Stimulated activated naive CD8-positive, alpha-beta T cell treated with anti-CD3 and anti-CD28 coated beads, Interleukin-15, amount 100 ng/mL, for 72 hours (primary cell): Measurements from ENCODE around the gene KCNMA1.

Experiments
- ATAC-seq: fragments of 150-1000 bp; cut with Tn5 transposase; 2 replicates; pipeline ENCODE4 v1.10.0; 2021; ENCODE audit warnings: mild to moderate bottlenecking, moderate library complexity
- DNase-seq, 2 donors: peaks; one replicate each; pipeline ENCODE4 v3.0.0; 2021 to 2022
- H3K27ac Mint-ChIP-seq, 2 donors: one replicate each; pipeline ENCODE4 v1.8.0; 2022; ENCODE audit warnings: mild to moderate bottlenecking in 2 of 2, mixed read lengths in 2 of 2, moderate library complexity in 2 of 2
- H3K27me3 Mint-ChIP-seq: one replicate; pipeline ENCODE4 v1.8.0; 2022; ENCODE audit warnings: mixed read lengths
- H3K4me1 Mint-ChIP-seq: one replicate; pipeline ENCODE4 v1.8.0; 2022; ENCODE audit warnings: mild to moderate bottlenecking, mixed read lengths
- H3K4me3 Mint-ChIP-seq, 2 donors: one replicate each; pipeline ENCODE4 v1.8.0; 2022; ENCODE audit warnings: mild to moderate bottlenecking in 2 of 2, mixed read lengths in 2 of 2, moderate library complexity in 1 of 2
- H3K9me3 Mint-ChIP-seq, 2 donors: one replicate each; pipeline ENCODE4 v1.8.0; 2022; ENCODE audit warnings: mixed read lengths in 2 of 2

Gene KCNMA1

GRCh38 chr10:77458986-77459590 lies 178.5 kb downstream of the KCNMA1 start:
- ATAC-seq (no peak), DNase-seq (no peak)
- no peak overlapping the region for H3K4me3 Mint-ChIP-seq
- H3K4me1 Mint-ChIP-seq = no peaks in the 10 kb centered on the region
- H3K9me3 Mint-ChIP-seq = no peaks in the 10 kb centered on the region
- no peak overlapping the region for H3K27ac Mint-ChIP-seq
- H3K27me3 Mint-ChIP-seq = peaks cover 8% of the 10 kb centered on the region

GRCh38 chr10:77457721-77458120 lies 179.9 kb downstream of the KCNMA1 start:
- Mint-ChIP-seq H3K4me1 (no peaks in the 10 kb centered on the region), H3K9me3 (no peaks in the 10 kb centered on the region)

GRCh38 chr10:77457266-77457665 lies 180.3 kb downstream of the KCNMA1 start:
- H3K4me1 Mint-ChIP-seq = no peaks in the 10 kb centered on the region
- H3K27ac Mint-ChIP-seq = no peak overlapping the region
- no peaks in the 10 kb centered on the region for H3K9me3 Mint-ChIP-seq
- H3K27me3 Mint-ChIP-seq = peaks cover 8% of the 10 kb centered on the region
- no peak for ATAC-seq
- no peak overlapping the region for H3K4me3 Mint-ChIP-seq
- DNase-seq = no peak

More at GRCh38 chr10:77457721-77458120, 179.9 kb downstream of the KCNMA1 start:
- no peak overlapping the region for H3K27ac Mint-ChIP-seq
- ATAC-seq (no peak), DNase-seq (no peak)
- no peak overlapping the region for H3K4me3 Mint-ChIP-seq
- peaks cover 8% of the 10 kb centered on the region for H3K27me3 Mint-ChIP-seq

GRCh38 chr10:77456414-77456813 lies 181.2 kb downstream of the KCNMA1 start:
- Mint-ChIP-seq H3K4me3 (no peak overlapping the region), H3K4me1 (no peaks in the 10 kb centered on the region), H3K27ac (no peak overlapping the region), H3K27me3 (peaks cover 8% of the 10 kb centered on the region), H3K9me3 (no peaks in the 10 kb centered on the region)
- DNase-seq (no peak), ATAC-seq (no peak)

GRCh38 chr10:77455561-77455960 lies 182.0 kb downstream of the KCNMA1 start:
- no peak for ATAC-seq
- peaks cover 8% of the 10 kb centered on the region for H3K27me3 Mint-ChIP-seq

GRCh38 chr10:77452952-77453564 lies 184.6 kb downstream of the KCNMA1 start:
- H3K27ac Mint-ChIP-seq = no peak overlapping the region
- no peaks in the 10 kb centered on the region for H3K4me1 Mint-ChIP-seq
- DNase-seq (no peak), ATAC-seq (no peak)
- no peaks in the 10 kb centered on the region for H3K9me3 Mint-ChIP-seq
- H3K27me3 Mint-ChIP-seq = peaks cover 8% of the 10 kb centered on the region
- H3K4me3 Mint-ChIP-seq = no peak overlapping the region

More at GRCh38 chr10:77455561-77455960, 182.0 kb downstream of the KCNMA1 start:
- Mint-ChIP-seq H3K27ac (no peak overlapping the region), H3K4me1 (no peaks in the 10 kb centered on the region), H3K4me3 (no peak overlapping the region), H3K9me3 (no peaks in the 10 kb centered on the region)
- DNase-seq = no peak

- H3K4me3 Mint-ChIP-seq = no peak overlapping the region
- no peak overlapping the region for H3K27ac Mint-ChIP-seq
- H3K27me3 Mint-ChIP-seq = peaks cover 8% of the 10 kb centered on the region
- H3K4me1 Mint-ChIP-seq = no peaks in the 10 kb centered on the region
- H3K9me3 Mint-ChIP-seq = no peaks in the 10 kb centered on the region
- no peak for ATAC-seq
- no peak for DNase-seq
Observed at GRCh38 chr10:77451886-77452285, 185.7 kb downstream of the KCNMA1 start.

- ATAC-seq = no peak
- H3K27ac Mint-ChIP-seq = no peak overlapping the region
Observed at GRCh38 chr10:77448226-77448625, 189.4 kb downstream of the KCNMA1 start.

GRCh38 chr10:77446700-77447099 lies 190.9 kb downstream of the KCNMA1 start:
- Mint-ChIP-seq H3K4me1 (no peaks in the 10 kb centered on the region), H3K4me3 (no peak overlapping the region), H3K9me3 (no peaks in the 10 kb centered on the region), H3K27ac (no peak overlapping the region), H3K27me3 (peaks cover 8% of the 10 kb centered on the region)
- DNase-seq = no peak
- ATAC-seq = no peak

More at GRCh38 chr10:77448226-77448625, 189.4 kb downstream of the KCNMA1 start:
- Mint-ChIP-seq H3K4me1 (no peaks in the 10 kb centered on the region), H3K27me3 (no peaks in the 10 kb centered on the region), H3K9me3 (no peaks in the 10 kb centered on the region), H3K4me3 (no peak overlapping the region)
- DNase-seq = no peak

GRCh38 chr10:77445547-77445946 lies 192.1 kb downstream of the KCNMA1 start:
- no peak for DNase-seq
- Mint-ChIP-seq H3K4me3 (no peak overlapping the region), H3K27ac (no peak overlapping the region), H3K27me3 (peaks cover 8% of the 10 kb centered on the region), H3K4me1 (no peaks in the 10 kb centered on the region), H3K9me3 (no peaks in the 10 kb centered on the region)
- ATAC-seq = no peak

- no peak for DNase-seq
- Mint-ChIP-seq H3K27ac (no peak overlapping the region), H3K27me3 (peaks cover 8% of the 10 kb centered on the region), H3K4me3 (no peak overlapping the region), H3K9me3 (no peaks in the 10 kb centered on the region), H3K4me1 (no peaks in the 10 kb centered on the region)
- no peak for ATAC-seq
Observed at GRCh38 chr10:77444041-77444440, 193.6 kb downstream of the KCNMA1 start.

- H3K4me3 Mint-ChIP-seq = no peak overlapping the region
- H3K4me1 Mint-ChIP-seq = no peaks in the 10 kb centered on the region
- no peaks in the 10 kb centered on the region for H3K9me3 Mint-ChIP-seq
- DNase-seq (no peak), ATAC-seq (no peak)
- H3K27me3 Mint-ChIP-seq = peaks cover 8% of the 10 kb centered on the region
- no peak overlapping the region for H3K27ac Mint-ChIP-seq
Observed at GRCh38 chr10:77442699-77443189, 194.9 kb downstream of the KCNMA1 start.

- DNase-seq (no peak), ATAC-seq (no peak)
- peak overlapping the region in 1 of 2 donors; percentile 91 for H3K27ac Mint-ChIP-seq
- no peaks in the 10 kb centered on the region for H3K4me1 Mint-ChIP-seq
- no peaks in the 10 kb centered on the region for H3K9me3 Mint-ChIP-seq
- H3K4me3 Mint-ChIP-seq = no peak overlapping the region
- H3K27me3 Mint-ChIP-seq = peaks cover 8% of the 10 kb centered on the region
Observed at GRCh38 chr10:77441353-77442166, 196.0 kb downstream of the KCNMA1 start.

- Mint-ChIP-seq H3K4me1 (no peaks in the 10 kb centered on the region), H3K4me3 (no peak overlapping the region), H3K27ac (no peak overlapping the region), H3K9me3 (no peaks in the 10 kb centered on the region), H3K27me3 (no peaks in the 10 kb centered on the region)
- ATAC-seq (no peak), DNase-seq (no peak)
Observed at GRCh38 chr10:77436257-77436975, 201.2 kb downstream of the KCNMA1 start.

GRCh38 chr10:77433546-77433945 lies 204.1 kb downstream of the KCNMA1 start:
- no peaks in the 10 kb centered on the region for H3K4me1 Mint-ChIP-seq
- H3K4me3 Mint-ChIP-seq = no peak overlapping the region
- no peak for DNase-seq
- H3K27me3 Mint-ChIP-seq = no peaks in the 10 kb centered on the region
- no peak overlapping the region for H3K27ac Mint-ChIP-seq
- ATAC-seq = no peak
- no peaks in the 10 kb centered on the region for H3K9me3 Mint-ChIP-seq
